EH (cell line): ENCODE data around the gene CLSTN2.

Experiments
- DNase-seq: peaks from one replicate; pipeline ENCODE4 v3.0.0-alpha.2; 2015; ENCODE audit warnings: low read depth

The CLSTN2 gene

DNA sequence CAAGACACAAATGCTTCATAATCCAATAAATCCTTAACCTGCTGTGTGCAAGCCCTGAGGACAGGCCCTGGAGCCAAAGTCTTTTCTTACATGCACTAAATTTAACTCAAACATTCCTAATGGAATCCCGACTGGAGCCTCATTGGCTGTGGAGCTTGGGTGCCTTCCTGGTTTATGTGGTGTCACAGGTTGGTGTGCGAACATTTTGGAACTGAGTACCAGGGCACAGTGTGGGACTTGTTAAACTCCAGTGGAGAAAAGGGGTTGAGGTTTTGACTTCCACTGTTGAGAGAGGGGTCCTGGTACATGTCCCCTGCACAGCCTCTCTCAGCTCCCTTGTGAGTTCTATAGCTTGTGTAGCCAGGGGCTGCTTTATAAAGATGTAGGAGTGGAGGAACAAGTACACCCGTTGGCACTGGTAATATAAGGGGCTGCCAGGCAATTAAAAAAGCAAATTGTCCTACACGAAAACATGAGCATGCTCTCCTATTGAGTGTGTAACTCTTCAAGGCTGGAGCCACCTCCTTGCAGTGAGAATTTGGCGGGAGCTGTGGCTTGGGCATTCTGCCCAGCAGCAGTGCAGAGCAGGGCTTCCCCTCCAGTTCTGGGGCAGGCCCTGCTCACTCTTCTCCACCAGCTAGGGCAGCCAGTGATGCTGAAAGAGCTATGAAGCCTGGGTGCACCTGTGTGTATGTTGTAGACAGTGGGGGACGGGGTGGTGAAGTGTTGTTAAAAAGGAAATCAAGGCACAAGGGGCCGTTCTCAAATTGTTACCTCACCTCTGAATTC lies 218.1 kb downstream of the CLSTN2 start:
- no peak for DNase-seq

DNA sequence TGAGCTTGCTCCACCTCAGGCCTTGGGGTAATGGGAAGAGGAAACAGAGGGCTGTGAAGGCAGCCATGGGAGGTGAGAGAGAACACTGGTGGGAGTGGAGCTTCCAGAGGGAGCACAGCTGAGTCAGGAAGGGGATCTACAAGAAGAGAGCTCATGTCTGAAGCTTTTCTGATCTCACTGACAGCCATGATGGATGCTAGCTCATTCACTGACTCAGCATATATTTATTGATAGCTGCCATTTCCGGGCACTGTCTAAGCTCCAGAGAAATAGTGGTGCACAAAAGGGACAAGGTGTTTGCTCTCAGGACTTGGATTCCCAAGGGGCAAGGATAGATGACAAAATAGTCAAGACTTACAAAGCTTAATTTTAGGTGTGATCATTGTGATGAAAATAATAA lies 218.8 kb downstream of the CLSTN2 start:
- DNase-seq, result no peak

DNA sequence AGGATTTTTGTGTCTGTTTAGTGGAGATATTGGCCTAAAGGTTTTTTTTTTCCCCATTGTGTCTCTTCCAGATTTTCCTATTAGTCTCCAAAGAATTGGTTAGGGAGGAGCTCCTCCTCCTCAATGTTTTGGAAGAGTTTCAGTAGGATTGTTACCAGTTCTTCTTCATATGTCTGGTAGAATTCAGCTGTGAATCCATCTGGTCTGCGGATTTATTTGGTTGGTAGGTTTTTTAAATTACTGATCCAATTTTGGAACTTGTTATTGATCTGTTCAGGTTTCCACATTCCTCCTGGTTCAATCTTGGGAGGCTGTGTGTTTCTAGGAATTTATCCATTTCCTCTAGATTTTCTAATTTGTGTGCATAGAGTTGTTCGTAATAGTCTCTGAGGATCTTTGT lies 222.2 kb downstream of the CLSTN2 start:
- no peak for DNase-seq

DNA sequence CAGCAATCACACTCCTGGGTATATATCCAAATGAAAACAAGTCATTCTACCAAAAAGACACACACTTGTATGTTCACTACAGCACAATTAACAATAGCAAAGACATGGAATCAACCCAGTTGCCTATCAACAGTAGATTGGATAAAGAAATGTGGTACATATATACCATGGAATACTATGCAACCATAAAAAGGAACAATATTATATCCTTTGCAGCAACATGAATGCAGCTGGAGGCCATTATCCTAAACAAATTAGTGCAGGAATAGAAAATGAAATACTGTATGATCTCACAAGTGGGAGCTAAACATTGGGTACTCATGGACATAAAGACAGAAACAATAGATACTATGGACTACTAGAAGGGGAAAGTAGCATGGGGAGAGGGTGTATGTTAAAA lies 224.7 kb downstream of the CLSTN2 start:
- no peak for DNase-seq

DNA sequence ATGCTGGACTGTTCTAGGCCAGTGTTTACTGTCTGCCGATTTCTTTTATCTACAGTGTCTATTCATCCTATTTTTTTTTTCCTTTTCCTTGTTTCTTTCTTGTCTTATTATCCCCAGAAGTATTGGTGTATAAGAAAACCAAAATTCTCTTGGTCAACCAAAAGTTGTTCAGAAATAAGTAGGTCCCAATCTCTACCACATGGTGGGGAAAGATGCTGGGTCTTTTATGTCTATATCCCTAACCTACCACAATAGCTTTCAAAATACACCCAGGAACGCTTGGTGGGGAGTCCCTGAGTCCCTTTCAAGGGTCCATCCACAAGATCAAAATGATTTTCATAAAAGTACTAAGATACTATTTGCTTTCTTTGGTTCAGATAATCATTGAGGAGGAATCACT lies 225.6 kb downstream of the CLSTN2 start:
- DNase-seq, result no peak

DNA sequence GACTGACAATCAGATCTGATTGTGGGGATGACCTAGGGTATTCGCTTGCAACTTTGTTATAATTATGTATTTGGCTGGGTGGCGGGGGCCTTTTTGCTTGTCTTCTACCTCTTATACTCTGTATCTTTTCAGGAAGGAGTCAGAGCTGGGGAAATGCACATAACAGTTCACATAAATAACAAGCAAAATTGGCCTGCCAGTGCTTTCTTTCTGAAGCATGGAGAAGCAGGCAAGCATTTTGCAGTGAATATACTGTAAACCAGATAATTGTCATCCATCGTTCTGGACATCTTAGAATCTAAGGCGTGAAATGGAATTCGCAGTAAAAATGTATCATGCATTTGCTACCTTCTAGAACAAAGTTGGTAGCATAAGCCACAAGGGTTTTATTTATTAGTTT lies 227.6 kb downstream of the CLSTN2 start:
- no peak for DNase-seq

DNA sequence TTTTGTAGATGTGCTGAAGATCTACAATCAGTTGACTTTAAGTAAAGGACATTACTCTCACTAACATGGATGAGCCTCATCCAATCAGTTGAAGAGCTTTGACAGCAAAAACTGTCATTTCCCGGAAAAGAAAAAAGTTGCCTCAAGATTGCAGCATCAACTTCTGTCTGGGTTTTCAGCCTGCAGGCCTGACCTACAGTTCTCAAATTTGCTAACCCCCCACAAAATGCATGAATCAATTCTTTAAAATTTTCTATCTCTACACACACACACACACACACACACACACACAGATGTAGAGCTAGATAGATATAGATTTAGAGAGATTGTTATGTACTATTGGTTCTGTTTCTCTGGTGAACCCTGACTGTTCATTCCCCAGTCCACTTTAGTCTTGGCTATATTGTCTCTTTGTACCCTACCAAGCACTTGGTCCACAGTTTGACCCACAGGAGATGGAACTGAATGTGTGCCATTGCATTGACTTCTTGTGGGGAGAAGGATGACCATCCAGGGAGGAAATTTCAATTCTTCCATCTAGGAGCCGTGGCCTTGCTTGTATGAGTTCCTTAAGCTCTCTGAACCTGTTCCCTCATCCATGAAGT lies 228.3 kb downstream of the CLSTN2 start:
- DNase-seq, result no peak

DNA sequence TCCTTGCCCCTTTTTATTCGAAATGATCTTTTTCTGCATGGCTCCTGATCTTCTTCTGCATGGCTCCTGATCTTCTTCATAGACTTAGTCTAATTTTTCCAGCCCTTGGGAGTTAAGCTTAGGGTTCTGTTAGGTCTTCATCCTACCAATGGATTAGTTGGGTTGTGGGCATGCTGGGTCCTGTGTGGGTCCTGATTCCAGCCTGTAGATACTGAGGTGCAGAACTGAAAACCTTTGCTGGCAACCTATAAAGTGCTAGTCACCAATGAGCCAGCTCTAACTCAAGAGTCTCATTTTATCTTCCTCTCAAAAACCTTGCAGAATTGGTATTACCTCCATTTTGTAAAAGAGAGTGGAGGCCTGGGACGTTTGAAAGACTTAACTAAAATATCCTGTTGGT lies 229.2 kb downstream of the CLSTN2 start:
- no peak for DNase-seq

DNA sequence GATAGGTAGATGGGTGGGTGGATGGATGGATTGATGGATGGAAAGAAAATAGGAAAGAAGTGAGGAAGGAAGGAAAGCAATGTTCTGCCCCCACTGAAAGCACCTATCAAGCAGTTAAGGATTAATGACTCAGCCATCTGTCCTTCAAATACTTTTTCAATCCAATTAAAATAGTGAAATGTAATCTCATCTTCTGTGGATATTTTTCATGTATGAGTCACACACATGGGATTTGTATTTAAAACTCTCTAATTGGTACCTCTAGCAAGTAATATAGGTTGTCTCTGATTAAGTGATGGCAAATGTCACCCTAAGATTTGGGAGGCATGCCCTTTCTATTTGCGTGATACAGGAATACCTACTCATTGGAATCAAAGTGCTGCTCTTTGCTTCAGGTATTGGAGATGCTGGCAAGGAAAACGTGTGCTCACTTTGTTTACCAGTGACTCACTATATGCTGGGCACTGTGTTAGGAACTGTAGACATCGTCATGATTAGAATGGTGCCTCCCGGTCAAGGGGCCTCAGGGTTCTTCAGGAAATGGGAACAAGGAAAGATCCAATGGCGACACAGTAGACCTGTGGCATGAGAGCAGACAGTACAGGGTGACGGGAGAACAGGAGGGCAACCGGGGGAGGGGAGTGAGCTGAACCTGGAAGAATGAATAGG lies 230.1 kb downstream of the CLSTN2 start:
- peak; percentile 12 for DNase-seq

DNA sequence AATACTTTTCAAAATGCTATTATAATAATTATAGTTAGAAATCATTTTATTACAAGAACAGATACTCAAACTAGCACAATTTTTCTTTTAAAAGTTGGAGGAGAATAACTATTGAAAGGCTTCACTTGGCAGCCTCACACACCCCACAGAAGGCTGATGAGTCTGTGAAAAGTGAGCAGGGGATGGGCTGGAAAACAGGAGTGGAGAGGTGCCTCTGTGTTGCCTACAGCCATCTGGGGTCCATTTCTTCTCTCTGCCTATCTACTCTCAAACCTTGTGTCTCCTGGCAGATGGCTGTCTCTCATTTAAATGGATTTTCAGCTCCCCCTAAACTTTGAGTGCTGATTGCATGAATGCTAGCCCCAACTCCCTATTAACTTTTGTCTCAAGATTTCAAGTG lies 230.8 kb downstream of the CLSTN2 start:
- no peak for DNase-seq

DNA sequence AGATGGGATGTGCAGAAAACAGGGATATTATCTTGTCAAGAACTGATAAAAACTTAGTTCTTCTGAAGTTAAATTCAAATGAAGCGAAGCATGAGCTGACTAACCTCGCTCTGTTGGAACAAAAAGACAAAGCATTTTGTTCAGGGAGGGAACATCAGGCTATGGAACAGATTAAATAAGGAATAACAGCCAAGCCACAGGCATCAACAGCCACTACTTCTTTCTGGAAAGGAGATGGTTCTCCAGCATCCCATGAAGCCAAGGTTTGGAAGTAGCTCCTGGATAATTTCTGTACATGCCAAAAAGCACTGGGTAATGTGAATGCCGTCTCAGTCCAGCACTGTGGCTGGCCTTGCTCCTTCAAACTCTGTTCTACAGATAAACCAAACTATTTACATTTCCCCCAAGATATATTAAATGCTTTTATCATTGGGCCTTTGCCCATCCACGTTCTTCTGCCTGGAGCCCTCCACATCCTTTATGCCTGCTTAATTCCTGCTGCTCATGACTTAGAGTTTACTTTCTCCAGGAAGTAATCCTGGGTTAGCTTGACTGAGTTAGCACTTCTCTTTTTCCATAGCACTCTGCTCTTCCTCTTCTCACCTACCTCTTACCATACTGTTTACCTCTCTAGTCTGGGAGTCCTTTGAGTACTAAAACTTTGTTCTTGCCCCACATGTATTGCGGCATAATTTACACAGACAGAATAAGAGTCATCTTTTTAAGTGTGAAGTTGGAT lies 232.0 kb downstream of the CLSTN2 start:
- DNase-seq, result no peak

DNA sequence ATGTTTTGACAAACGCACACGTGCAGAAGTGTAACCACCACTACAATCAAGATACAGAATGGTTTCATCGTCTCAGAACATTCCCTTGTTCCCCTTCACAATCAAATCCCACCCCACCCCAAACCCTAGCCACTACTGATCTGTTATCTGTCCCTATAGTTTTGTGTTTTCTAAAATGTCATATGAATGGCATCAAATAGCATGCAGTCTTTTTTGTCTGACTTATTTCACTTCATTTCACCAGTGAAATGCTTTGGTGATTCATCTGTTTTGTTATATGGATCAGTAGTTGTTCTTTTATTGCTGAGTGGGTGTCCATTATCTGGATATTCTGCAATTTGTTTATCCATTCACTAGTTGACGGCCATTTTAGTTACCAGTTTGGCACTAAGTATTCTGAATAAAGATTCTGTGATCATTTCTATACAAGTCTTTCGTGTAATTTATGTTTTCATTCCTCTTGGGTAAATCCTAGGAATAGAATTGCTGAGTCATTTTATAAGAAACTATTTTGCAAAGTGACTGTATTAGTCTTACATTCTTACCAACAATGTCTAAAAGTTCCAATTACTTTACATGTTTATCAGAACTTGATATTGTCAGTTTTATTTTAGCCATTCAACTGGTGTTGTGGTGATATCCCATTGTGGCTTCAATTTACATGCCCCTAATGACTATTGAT lies 232.8 kb downstream of the CLSTN2 start:
- no peak for DNase-seq

DNA sequence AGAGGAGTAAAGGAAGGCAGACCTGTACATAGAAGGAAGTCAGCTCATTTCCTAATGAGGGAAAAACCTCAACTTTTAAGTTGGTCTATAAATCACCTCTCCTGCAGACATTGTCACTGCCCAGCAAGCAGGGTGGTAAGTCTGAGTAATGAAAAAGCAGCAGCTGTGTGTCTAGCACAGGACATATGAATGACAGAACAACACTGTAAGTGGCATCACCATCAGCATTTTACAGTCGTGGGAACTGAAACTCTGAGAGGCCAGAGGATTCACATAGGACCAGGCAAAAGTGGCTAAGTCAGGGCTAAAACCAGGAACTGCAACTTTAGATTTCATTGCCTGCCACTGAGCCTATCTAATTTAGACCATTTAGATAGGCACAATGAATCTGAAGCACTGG lies 235.6 kb downstream of the CLSTN2 start:
- no peak for DNase-seq

DNA sequence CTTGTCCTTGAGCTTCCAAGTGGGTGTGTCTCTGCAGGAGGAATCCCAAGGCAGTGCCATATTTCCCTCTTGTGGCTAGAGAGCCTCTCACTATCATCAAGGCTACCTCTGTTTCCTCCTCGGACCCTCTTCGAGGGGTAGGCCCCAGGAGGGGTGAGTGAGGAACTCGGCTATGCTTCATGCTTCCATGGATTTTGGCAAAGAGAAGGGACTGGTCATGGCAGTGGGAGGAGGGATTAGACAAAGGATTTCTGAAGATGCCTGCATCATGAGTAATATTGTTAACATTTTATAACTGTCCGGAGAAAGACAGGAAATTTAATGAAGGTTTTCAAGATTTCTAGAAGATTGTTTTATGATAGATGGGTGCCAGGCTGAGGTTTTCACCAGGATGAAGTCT lies 241.5 kb downstream of the CLSTN2 start:
- peak; percentile 31 for DNase-seq

DNA sequence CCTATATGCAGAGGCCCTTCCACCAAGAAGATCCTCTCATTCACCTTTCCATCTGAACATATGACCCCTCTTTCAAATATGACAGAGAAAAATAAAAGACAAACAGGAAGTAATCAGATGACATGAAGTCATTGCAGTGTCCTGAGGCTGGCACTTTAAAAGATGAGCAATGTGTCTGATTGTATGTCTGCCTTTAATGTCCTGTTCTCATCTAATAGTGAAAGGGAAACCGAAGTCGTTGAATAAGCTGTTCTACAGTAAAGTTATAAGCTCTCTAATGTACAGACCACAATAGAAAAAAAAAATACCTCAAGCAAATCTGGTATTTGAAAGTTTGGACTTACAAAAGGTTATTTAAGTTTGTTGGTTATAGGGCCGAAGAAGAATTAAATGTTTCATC lies 243.0 kb downstream of the CLSTN2 start:
- no peak for DNase-seq

DNA sequence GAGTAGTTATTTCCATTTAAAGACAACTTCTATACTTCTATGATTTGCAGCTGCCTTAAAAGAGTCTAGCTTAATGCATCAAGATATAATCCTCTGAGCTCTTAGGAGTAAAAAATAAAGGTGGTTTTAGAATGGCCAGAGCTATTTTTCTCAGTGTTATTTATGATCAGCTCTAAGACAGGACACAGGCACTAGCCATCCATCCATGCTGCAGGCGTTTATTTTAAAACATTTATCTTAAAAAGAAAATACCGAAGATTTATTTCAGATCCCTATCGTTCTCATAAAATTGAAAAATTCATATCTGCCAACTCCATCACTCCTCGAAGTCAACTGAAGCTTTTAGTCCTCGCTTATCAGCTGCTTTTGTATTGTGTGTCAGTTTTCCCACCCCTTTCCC lies 243.5 kb downstream of the CLSTN2 start:
- DNase-seq, result no peak

DNA sequence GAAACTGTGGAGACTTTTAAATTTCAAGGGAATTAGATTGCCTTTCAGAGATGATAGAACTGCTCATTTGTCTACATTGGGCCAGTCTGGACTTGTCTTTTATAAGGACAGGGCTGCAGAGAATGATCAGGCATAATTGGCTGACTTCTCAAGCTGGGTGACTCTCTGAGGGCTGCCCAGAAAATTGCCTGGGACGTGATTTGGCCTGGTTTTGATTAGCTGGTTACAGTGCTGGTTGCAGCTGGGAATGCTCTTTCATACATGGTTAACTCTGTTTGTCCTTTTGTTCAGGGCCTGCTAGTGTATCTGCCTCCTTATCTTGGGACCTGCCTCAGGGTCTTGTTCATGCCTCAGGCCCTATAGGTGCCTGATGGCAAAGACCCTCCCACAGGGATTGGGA lies 245.6 kb downstream of the CLSTN2 start:
- DNase-seq, result no peak

DNA sequence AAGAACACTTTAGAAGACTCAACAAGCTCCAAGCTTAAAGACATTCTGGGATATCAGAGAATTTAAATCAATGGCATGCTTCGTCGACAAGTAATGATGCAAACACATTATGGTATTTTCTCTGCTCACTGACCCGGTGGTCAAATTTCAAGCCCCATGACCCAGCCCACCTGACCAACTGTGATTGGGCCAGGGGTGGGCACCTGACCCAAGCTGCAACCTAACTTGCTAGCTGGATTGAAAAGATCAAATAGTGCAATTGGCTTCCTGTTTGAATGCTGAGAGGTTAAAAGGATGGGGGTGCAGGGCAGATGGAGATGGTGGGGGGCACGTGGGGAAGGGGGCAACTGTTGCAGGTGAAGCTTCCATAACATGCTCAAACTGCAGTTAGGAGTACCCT lies 250.4 kb downstream of the CLSTN2 start:
- DNase-seq, result no peak

DNA sequence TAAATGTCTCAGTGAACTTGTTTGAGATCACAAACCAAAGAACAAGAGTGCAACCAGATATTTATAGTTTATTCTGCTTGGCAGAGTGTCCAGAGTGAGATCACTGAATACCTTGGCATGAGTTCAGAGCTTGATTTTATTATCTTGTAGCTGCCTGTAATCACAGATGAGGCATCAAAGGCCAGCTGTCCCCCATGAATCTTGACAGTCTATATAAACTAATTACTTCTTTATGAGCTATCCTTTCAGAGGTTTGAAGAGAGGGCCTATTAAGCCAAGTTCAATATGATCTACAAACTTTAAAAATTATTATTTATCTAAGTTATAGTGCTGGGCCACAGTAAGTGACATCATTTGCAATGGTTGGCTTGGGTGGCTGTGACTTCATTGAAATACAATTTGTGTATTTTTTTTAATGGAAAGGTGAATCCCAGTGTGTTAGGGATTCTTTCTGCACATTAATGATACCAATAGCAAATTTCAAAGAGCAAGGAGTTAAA lies 251.5 kb downstream of the CLSTN2 start:
- DNase-seq, result peak; percentile 60

DNA sequence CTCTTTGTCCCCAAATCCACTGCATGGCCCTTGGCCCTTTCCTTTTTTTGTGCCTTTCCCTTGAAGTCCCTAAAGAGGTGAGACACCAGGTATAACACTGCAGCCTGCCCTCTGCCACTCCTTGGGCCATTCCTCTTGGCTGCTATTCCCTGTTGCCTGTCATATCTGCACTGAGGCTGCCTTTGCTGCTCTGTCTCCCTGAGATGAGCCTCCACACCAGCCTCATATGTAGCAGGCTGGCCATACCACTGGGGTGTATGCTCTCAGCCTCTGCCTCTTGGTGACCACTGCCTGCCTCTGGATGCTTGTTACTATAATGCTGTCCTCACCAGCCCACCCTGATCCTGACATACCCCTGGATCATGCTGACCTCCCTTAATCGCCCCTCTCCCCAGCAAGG lies 252.0 kb downstream of the CLSTN2 start:
- no peak for DNase-seq

DNA sequence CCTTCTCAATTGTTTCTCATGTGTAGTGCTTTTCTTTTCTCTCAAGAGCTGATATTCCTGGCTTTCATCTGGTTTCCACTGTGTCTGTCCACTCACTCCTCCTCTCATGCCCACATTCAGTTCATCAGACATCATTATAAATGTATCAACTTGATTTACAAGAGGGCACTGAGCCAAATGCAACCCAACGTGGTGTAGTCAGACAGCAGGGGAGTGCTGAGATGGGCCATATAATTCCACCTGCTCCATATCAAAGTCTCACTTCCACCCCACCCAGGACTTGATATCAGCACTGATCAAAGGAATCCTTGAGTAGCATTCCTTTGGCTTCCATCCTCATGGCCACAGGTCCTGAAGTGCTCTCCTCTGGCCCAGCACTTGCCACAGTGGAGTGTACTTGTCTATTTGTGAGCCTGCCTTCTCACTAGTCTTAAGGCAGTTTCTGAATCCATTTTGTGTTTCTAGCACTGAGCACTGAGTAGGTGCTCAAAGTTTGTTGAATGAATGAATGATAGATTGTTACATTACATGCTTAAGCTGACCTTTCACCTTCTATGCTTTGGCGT lies 252.8 kb downstream of the CLSTN2 start:
- no peak for DNase-seq

DNA sequence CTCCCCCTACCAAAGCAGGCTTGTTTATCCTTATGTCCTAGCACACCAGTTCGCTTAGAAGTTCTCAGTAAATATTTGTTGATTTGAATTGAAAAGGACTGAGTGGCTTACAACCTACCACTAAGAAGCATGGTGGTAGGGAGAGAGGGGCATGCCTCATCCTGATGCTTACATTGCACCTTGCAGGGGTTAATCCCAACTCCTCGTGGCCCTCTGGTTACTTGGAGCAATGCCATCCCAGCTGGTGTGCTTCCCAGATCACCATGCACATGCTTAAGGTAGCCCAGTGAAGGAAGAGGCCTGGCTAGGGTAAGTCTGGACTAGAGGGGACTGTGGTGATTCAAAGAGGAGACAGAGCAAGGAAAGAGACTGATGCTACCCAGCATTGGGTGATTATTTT lies 253.3 kb downstream of the CLSTN2 start:
- no peak for DNase-seq
